Upper lobe of left lung (tissue), 4 donors: ENCODE results near the gene RGS12.

Experiments used
- EP300 ChIP-seq, 4 donors: sonication (generic); formaldehyde crosslinking; IDR thresholded peaks; one replicate each; pipeline ENCODE4 v1.5.1; 2017; ENCODE audit warnings: antibody characterized with exemption in 4 of 4, control low read depth in 2 of 4
- POLR2A ChIP-seq, 4 donors: fragments of 450-650 bp; IDR thresholded peaks; one replicate each; pipeline ENCODE4 v1.5.1; 2016 to 2017; ENCODE audit warnings: antibody characterized with exemption in 4 of 4, mild to moderate bottlenecking in 2 of 4
- POLR2AphosphoS5 ChIP-seq, 2 donors: sonication (generic); formaldehyde crosslinking; IDR thresholded peaks; one replicate each; pipeline ENCODE4 v1.5.1; 2017; ENCODE audit warnings: antibody characterized with exemption in 2 of 2
- TF ChIP-seq, protein P1 (sequence below), 6 experiments: fragments of 450-650 bp in 4 of 6; fragments of 200-600 bp in 2 of 6; sonication (generic) in 2 of 6; IDR thresholded peaks; one replicate each; pipeline ENCODE4 v1.5.1; 2016 to 2019; ENCODE audit warnings: antibody characterized with exemption in 6 of 6

DNA sequence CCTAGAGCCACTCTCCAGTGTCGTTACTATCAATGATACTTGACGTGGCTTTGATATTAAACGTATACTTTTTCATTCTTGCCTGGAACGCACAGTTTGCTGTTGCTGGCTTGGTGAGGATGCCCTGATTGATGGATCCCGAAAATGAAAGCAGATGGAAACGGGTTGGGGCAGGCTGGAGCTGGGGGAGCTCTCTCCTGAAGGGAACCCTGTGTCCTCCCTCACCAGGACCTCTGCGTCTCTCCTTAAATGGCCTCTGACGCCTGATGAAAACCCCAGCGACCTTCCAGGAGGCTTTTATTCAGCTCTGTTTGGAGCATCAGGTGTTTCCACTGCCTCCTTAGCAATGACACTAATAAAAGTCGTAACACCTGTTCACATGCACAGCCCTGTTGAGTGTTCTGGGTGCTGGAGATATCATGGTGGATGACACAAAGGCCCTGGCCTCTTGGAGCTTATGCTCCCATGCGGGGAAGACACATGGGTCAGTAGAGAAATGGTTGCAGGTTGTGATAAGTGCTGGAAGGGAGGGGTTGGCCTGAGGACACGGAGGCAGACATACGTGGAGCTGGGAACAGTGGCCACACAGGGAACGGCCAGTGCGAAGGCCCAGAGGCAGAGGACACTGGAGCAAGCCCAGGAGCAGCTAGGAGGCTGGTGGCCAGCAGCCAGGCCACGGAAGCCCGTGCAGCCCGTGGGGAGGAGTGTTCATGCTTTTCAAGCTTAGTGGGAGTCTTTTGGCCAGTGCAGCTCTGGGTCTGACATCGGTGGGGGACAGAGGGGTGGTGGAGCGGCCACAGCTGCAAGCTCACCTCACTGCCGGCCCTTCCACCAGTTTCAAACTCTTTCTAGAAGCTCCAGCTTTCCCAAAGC lies 36.4 kb upstream of the RGS12 start:
- TF ChIP-seq POLR2A (IDR thresholded peaks at IDR 0.05) (no peak), EP300 (IDR thresholded peaks at IDR 0.05) (no peak), POLR2AphosphoS5 (IDR thresholded peaks at IDR 0.05) (no peak)
- TF ChIP-seq, protein P1, sequence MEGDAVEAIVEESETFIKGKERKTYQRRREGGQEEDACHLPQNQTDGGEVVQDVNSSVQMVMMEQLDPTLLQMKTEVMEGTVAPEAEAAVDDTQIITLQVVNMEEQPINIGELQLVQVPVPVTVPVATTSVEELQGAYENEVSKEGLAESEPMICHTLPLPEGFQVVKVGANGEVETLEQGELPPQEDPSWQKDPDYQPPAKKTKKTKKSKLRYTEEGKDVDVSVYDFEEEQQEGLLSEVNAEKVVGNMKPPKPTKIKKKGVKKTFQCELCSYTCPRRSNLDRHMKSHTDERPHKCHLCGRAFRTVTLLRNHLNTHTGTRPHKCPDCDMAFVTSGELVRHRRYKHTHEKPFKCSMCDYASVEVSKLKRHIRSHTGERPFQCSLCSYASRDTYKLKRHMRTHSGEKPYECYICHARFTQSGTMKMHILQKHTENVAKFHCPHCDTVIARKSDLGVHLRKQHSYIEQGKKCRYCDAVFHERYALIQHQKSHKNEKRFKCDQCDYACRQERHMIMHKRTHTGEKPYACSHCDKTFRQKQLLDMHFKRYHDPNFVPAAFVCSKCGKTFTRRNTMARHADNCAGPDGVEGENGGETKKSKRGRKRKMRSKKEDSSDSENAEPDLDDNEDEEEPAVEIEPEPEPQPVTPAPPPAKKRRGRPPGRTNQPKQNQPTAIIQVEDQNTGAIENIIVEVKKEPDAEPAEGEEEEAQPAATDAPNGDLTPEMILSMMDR (IDR thresholded peaks at IDR 0.05), result no peak
